GM19452 (cell line): ENCODE measurements around the gene RGS10.

Source experiments
- ATAC-seq: cut with Tn5 transposase; IDR thresholded peaks from one replicate; pipeline ENCODE4 v1.9.1; 2021; ENCODE audit not compliant: unreplicated experiment

RGS10 gene

GRCh38 chr10:119453313-119453712 is 89.2 kb downstream of the RGS10 start:
- ATAC-seq: no peak

- ATAC-seq: no peak
Observed at GRCh38 chr10:119452396-119452795, 90.1 kb downstream of the RGS10 start.

DNA sequence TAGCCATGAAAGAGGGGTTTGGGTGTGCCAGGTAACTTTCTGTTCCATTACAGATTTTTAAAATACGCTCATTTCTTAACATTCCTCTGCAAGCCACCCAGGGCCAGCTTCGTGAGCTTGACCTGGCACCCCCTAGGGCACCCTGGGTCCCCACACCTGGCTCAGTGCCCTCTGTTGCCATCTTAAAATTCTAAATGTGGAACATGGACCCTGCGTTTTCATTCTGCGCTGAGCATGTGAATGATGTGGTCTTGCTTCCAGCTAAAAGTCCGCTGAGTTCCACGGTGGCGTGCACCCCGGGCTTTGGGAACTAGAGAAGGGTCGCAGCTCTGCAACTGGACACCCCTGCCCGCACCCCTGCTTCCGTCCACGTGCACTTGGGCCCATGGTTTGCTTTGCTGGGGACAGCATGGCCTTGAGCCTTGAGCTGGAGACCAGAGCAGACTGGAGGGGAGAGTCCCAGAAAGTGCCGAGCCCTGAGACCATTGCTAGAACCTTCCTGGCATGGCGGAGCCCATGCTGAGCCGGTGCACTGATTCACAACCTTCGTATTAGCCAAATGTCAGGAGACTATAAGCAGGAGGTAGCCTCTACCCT is 91.1 kb downstream of the RGS10 start:
- ATAC-seq: no peak

DNA sequence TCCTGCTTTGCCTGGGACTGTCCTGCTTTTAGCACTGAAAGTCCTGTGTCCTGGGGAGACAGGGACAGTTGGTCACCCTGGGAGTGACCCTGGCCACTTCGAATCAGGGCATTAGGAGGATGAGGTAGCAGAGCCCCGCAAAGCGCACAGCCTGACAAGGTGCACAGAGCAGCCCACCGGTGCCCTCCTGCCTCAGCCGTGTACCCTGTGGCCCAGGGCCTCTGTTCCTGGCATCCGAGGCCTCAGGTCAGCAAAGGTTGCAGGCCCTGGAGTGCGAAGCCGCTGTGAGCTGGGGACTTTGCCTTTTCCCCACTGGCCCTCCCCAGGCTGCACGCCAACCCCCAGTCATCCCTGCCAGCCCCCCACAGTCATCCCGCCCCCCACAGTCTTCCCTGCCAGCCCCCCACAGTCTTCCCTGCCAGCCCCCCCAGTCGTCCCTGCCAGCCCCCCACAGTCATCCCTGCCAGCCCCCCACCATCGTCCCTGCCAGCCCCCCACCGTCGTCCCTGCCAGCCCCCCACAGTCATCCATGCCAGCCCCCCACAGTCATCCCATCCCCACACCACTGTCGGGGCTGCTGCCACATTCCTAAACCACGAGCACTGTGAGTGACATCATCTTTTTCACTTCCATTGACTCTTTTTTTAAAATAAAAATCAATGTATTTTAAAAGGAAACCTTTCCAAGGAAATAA is 91.8 kb downstream of the RGS10 start:
- ATAC-seq: no peak
